ENCODE results near the gene DDX10. TPM values are rescaled to one million over a fixed set of nuclear protein-coding genes. Genes with fewer than 3 reads are reported as not detected.

Gene DDX10
- total RNA-seq, 4 donors from 2014 or later: 17.0 to 39.0 (median 34.3) TPM

Other genes starting within 250 kb of the DDX10 start
- gene C11orf65, start 197.5 kb upstream of the DDX10 start, total RNA-seq: 1 to 10 TPM; 1.3 to 3.8 (median 1.7) TPM
- gene POGLUT3, start 166.7 kb upstream of the DDX10 start, total RNA-seq: 10 to 100 TPM; 12.9 to 22.3 (median 18.9) TPM
- 10 to 100 TPM in 1 of 4 donors, 1 to 10 TPM in 3; 4.5 to 12.2 (median 6.3) TPM for gene EXPH5, start 71.3 kb upstream of the DDX10 start, total RNA-seq